Tibial nerve (tissue), 3 donors: Measurements from ENCODE around the gene KRT27.

ENCODE experiments used
- POLR2A ChIP-seq, 2 donors: fragments of 450-650 bp; IDR thresholded peaks; one replicate each; pipeline ENCODE4 v1.6.1; 2017; ENCODE audit warnings: antibody characterized with exemption in 2 of 2, mild to moderate bottlenecking in 2 of 2, moderate library complexity in 2 of 2
- TF ChIP-seq, protein P1 (sequence below), 5 experiments: fragments of 200-600 bp in 3 of 5; fragments of 450-650 bp in 2 of 5; sonication (generic) in 3 of 5; IDR thresholded peaks; one replicate each; pipeline ENCODE4 v1.5.1; 2016 to 2019; ENCODE audit warnings: antibody characterized with exemption in 5 of 5, mild to moderate bottlenecking in 3 of 5, moderate library complexity in 2 of 5

DNA sequence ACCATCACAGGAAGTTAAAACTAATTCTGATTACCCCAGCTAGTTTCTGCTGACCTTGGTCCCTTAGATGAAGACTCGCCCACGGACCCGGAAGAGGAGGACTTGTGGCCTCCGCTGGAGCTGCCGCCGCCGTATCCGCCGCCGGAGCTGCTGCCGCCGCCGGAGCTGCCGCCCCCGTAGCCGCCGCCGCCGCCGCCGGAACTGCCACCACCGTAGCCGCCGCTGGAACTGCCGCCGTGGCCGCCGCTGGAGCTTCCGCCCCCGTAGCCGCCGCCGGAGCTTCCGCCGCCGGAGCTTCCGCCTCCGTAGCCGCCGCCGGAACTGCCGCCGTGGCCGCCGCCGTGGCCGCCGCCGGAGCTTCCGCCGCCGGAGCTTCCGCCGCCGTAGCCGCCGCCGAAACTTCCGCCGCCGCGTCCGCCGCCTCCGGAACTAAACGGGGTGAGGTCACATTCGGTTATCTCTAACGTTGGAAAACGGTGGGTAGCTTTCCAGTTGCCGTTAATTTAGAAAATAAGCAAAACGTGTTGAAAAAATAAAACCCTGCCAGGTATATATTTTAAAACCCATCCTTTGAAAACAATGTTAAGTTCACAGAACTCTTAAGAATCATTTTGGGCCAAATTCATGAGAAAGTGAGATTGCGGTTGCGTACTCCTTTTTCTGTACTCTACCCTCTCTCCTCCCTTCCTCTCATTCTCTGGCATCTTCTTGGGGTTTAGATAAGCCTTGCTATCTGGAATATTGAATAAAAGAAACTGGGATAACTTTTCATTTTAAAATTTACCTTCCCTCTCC lies 36.6 kb upstream of the KRT27 start:
- TF ChIP-seq, protein P1, sequence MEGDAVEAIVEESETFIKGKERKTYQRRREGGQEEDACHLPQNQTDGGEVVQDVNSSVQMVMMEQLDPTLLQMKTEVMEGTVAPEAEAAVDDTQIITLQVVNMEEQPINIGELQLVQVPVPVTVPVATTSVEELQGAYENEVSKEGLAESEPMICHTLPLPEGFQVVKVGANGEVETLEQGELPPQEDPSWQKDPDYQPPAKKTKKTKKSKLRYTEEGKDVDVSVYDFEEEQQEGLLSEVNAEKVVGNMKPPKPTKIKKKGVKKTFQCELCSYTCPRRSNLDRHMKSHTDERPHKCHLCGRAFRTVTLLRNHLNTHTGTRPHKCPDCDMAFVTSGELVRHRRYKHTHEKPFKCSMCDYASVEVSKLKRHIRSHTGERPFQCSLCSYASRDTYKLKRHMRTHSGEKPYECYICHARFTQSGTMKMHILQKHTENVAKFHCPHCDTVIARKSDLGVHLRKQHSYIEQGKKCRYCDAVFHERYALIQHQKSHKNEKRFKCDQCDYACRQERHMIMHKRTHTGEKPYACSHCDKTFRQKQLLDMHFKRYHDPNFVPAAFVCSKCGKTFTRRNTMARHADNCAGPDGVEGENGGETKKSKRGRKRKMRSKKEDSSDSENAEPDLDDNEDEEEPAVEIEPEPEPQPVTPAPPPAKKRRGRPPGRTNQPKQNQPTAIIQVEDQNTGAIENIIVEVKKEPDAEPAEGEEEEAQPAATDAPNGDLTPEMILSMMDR (IDR thresholded peaks at IDR 0.05) = peak in 2 of 5 experiments; percentile 12 to 42
- TF ChIP-seq POLR2A (IDR thresholded peaks at IDR 0.05) = peak; percentile 45 to 75
